GM19438 (cell line): ENCODE data around the gene FAM184B.
A peak's percentile ranks its signal among the peaks of the same experiment; 100 is the strongest.
"Not testable (repeated sequence)": the region's sequence is repeated elsewhere in the genome, so short reads cannot be mapped to it uniquely, and the experiment has no call there.

ENCODE experiments used
- ATAC-seq: cut with Tn5 transposase; IDR thresholded peaks from one replicate; pipeline ENCODE4 v1.9.1; 2021; ENCODE audit warnings: low read depth; ENCODE audit not compliant: unreplicated experiment

FAM184B gene

GRCh38 chr4:17690135-17690534, 91.3 kb downstream of the FAM184B start:
- ATAC-seq = no peak

DNA sequence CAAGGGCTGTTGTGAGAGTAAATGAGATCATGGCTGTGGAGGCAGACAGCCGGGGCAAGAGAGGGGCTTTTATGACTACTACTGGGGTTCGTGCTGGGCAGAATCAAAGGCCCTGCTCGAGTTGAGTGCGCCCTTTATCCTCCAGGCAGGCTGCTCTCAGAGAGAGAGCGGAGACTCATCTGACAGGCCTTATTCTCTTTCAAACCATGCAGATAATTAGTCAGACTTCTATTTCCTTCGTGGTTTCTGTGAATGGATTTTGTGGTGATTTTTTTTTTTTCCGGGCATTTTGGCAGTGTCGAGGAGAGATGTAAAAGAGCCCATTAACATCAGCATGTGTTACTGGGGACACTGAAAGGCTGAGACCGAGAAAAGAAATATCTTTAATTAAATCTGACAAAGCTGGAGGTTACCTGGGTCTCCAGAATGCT, 93.4 kb downstream of the FAM184B start:
- no peak for ATAC-seq

DNA sequence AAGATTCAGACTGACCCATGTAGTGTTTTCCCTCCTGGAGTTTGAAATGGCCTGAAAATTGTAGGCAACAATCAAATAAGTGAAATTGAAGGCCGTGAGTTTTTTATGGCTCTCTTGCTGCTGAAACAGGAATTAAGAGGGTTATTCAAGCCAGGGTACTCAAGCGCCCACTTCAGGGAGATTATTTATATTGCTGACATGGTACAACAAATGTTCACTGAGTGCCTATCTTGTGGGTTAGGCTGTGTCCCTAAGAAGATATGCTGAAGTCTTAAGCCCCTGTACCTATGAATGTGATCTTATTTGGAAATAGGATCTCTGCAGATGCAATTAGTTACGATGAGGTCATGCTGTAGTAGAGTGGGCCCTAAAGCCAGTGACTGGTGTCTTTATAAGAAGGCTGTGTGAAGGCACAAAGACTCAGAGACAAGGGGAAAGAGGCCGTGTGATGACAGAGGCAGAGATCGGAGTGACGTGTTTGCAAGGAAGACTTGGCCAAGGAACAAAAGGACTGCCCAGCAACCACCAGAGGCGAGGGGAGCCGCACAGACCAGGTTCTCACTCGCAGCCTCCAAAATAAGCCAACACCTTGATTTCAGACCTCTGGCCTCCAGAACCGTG, 94.1 kb downstream of the FAM184B start:
- ATAC-seq = no peak

DNA sequence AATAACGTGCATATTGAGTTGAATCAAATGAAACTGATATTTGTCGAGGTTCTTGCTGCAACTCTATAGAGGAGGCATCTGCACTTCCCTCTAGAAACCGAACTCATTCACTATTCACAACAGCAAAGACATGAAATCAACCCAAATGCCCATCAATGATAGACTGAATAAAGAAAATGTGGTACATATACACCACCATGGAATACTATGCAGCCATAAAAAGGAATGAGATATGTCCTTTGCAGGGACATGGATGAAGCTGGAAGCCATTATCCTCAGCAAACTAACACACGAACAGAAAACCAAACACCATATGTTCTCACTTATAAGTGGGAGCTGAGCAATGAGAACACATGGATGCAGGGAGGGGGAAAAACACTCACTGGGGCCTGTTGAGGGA, 96.8 kb downstream of the FAM184B start:
- ATAC-seq = not testable (repeated sequence)

- no peak for ATAC-seq
Measured at GRCh38 chr4:17682222-17682566, 99.2 kb downstream of the FAM184B start.

DNA sequence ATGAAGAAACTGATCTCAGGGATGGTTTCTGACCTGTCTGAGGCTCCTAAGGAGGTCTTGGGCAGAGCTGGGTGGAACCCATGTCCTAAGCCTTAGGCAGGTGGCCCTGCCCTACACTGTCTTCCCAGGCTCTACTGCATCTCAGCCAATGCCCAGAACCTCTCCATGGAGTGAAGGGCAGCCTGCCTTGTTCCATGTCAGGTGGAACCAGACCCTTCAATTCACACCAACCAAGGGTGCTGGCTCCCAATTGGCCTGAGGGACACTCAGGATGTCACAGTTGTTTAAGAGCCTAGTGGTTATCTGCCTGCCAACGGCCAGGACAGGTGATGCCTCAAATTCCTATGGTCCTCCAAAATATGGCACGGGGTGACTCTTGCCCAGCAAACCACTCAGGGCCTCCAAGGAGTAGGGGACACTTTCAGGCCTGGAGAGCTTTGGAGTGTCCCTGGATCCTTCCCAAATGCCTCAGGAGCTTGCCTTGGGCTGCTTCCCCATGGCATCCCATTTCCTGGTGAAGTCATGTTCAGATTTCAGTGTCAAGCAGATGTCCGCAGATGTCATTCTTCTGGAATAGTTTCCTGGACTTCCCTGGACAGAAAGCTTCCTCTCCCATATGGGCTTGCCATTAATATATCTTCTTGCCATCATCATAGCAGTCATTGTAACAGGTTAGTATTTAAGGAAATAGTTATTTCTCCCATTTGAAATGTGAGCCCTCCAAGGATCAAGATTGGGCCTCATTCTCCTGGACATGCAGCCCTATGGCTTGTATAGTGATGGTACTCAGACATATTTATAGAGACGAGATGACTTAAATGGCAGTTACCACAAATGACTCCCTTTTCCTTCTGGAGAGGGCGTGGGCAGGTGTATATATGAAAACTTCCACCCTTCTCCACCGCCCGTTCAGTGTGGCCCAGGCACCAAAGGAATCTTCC, 99.9 kb downstream of the FAM184B start:
- ATAC-seq = no peak

DNA sequence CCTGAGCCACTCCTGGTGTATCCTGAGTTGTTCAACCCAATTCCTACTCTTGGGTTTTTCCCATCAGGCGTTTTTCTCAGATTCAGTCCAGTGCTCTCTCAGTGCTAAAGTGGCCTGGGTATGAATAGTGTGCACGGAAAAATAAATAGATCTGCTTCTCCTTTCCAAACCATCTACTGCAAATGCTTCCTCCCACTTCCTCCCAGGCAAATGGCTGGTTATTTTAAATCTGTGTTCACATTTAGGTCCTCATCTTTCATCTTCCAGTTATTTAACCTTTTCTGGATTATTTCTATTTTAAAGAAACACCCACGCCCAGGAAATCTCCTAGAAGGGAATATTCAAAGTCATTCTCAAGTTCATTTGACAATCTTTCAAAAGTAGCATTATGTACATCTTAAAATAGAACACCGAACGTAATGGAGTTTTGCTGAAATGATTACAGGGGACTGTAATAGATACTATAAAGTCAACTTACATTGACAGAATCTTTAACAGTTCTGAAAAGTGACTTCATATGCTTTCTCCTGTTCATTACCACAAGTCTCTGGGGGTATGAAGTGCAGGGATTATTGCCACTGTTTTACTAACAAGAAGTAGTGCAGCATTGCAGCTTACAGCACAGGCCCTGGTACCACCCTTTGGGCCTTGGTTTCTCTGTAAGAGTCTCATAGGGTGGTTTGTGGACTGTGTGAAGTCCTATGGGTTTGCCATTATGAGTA, 100.7 kb downstream of the FAM184B start:
- ATAC-seq = no peak

DNA sequence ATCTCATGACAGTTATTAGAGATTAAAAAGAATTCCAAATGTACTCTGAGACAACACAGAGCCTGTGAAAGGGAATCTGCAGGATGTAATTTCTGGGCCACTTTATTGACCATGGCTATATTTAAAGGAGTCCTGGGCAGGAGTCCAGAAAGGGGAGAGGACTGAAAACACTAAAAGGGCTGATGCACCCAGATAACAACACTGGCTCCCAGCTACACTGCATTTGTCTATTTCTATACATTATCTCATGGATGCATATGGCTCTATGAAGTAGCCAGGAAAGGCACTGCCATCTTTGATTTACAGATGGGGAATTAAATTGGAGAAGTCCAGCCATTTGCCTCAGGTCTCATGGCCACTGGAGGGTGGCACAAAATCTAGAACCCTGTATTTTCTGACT, 111.0 kb downstream of the FAM184B start:
- no peak for ATAC-seq

DNA sequence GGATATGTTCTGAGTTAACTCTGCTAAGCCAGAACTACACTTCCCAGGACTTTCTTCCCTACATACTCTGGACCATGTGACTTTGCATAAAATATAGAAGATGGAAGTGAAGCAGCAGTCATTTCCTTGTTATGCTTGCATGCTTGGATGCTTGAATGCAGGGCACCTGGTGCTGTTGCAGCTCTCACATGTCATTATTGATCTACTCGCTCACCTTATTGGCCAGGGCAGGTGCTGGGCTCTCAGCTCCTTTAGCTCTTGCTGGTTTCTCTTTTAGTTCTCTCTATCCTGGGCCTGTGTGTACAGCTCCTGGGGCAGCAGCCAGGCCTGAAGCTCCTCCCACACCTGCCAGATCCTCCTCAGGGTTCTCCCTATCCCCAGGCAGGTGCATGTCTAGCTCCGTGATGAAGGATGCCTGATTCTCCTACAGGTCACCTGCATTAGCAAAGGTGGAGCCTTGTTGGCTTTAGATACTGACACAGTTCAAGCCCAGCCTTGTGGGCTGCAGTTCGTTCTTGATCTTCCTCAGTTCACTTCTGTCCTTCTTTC, 113.7 kb downstream of the FAM184B start:
- ATAC-seq = no peak

- no peak for ATAC-seq
Measured at GRCh38 chr4:17667253-17667652, 114.2 kb downstream of the FAM184B start.

- ATAC-seq = no peak
Measured at GRCh38 chr4:17665852-17666251, 115.6 kb downstream of the FAM184B start.

DNA sequence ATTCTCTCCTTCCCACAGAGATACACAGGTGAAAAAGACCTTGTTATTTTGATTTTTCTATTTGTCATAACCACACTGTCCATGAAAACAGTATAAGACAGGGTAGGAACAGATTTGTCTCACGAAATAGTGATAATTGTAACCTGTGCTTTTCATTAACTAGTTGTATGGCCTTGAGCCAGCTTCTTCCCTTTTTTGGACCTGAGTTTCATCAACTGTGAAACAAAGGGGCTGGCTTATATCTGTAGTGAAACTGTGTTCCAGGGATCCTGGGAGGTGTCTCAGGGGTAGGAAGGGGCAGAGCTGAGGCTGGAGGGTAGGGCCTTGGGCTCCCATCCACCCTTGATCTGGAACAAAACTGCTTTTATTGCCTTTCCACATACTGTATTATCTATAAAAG, 116.1 kb downstream of the FAM184B start:
- peak; percentile 51 for ATAC-seq

- ATAC-seq = peak; percentile 95
Measured at GRCh38 chr4:17664755-17665154, 116.7 kb downstream of the FAM184B start.

DNA sequence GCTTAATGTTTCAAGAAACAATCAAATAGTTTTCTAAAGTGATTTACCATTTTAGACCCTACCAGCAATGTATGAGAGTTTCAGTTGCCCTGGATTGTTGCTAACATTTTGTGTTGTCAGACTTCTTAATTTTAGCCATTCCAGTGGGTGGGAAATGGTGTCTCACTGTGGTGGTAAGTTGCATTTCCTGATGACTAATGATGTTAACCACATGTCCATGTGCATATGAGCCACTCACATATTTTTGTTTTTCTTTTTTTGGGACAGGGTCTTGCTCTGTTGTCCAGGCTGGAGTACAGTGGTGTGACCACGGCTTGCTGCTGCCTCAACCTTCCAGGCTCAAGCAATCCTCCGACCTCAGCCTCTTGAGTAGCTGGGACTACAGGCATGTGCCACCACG, 118.7 kb downstream of the FAM184B start:
- no peak for ATAC-seq

DNA sequence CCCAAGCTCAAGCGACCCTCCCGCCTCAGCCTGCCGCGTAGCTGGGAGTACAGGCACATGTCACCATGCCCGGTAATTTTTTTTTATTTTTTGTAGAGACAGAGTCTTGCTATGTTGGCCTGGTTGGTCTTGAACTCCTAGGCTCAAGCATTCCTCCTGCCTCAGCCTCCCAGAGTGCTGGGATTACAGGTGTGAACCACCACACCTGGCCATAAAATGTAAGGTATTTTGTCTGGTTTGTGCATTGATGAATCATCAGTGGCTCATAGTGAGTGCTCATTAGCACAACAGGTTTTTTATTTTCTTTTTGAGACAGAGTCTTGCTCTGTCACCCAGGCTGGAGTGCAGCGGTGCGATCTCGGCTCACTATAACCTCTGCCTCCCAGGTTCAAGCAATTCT, 122.2 kb downstream of the FAM184B start:
- not testable (repeated sequence) for ATAC-seq

DNA sequence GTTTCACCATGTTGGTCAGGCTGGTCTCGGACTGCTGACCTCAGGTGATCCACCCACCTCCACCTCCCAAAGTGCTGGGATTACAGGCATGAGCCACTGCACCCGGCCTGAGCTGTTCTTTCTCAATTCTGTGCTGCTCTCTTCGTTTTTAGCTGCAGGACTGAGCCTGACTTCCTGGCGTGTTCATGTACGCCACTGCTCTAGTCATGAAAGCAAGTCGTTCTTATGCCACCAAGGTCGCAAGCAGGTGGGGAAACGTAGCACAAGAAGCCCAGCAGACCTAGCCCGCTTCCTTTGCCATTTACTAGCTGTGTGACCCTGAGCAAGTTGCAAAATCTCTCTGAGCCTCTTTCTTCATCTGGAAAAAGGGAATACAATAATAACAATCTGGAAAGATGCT, 123.6 kb downstream of the FAM184B start:
- ATAC-seq = no peak

GRCh38 chr4:17657090-17657489, 124.3 kb downstream of the FAM184B start:
- no peak for ATAC-seq

- peak; percentile 62 for ATAC-seq
Measured at GRCh38 chr4:17654701-17655100, 126.7 kb downstream of the FAM184B start.

- ATAC-seq = no peak
Measured at GRCh38 chr4:17650406-17650805, 131.0 kb downstream of the FAM184B start.

GRCh38 chr4:17647927-17648326, 133.5 kb downstream of the FAM184B start:
- no peak for ATAC-seq

DNA sequence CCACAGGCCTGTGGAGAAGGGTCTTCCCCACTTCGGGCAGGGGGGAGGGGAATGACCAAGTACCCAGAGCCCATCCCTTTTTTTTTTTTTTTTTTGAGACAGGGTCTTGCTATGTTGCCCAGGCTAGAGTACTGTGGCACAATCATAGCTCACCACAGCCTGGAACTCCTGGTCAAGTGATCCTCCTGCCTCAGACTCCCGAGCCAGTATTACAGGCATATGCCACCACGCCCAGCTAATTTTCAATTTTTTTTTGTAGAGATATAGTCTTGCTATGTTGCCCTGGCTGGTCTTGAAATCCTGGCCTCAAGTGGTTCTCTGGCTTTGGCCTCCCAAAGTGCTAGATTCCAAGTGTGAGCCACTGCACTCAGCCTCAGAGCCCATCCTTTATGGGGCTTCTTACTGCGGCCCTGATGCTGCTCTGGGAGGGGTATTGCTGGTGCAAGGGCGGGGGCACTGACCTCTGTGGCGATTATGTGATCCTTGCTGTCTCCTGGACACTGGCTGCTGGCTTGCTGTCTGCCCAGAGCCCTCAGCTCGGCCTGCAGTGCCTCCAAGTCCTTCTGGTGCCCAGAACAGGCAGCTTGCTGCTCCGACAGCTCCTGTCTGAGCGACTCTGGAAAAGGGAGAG, 134.1 kb downstream of the FAM184B start:
- no peak for ATAC-seq
